A673 (cell line): Measurements from ENCODE around the gene ABHD16B. TPM values are rescaled to one million over a fixed set of nuclear protein-coding genes. Genes with fewer than 3 reads are reported as not detected.

Experiments
- BruUV-seq: library from RNA; stranded (reverse); fragments of 400-500 nt; replicated peaks from 2 replicates; lab custom pipeline; 2021; lab: Mats Ljungman, UMichigan
- CTCF ChIA-PET: fragments of 300-600 bp; sonication (Branson Sonifier 250); formaldehyde crosslinking; loops from one replicate; lab custom pipeline; 2022; ENCODE audit warnings: antibody characterized with exemption; lab: Charles Lee
- POLR2A ChIA-PET: fragments of 300-600 bp; sonication (Branson Sonifier 250); formaldehyde crosslinking; loops from one replicate; lab custom pipeline; 2022; ENCODE audit warnings: antibody characterized with exemption; ENCODE audit not compliant: low non-redundant PET; lab: Charles Lee
- DNase-seq: peaks from one replicate; pipeline ENCODE4 v3.0.0-alpha.2; 2015; ENCODE audit warnings: low spot score
- H3K27ac ChIP-seq: fragments of 200-600 bp; sonication (generic); 2 replicates; pipeline ENCODE4 v1.5.1; 2016; ENCODE audit warnings: mixed run types, low read depth, mild to moderate bottlenecking, mixed read lengths, antibody characterized with exemption, low read length; ENCODE audit not compliant: poor library complexity, severe bottlenecking
- H3K27me3 ChIP-seq: fragments of 200-600 bp; sonication (generic); replicated peaks from 2 replicates; pipeline ENCODE4 v1.6.1; 2017; ENCODE audit warnings: mixed run types, low read depth, mild to moderate bottlenecking, mixed read lengths, antibody characterized with exemption, low read length; ENCODE audit not compliant: insufficient read depth, poor library complexity
- H3K36me3 ChIP-seq: fragments of 200-600 bp; sonication (generic); 2 replicates; pipeline ENCODE4 v1.6.1; 2016; ENCODE audit warnings: mixed run types, mild to moderate bottlenecking, mixed read lengths, antibody characterized with exemption, low read length; ENCODE audit not compliant: insufficient read depth, poor library complexity, severe bottlenecking
- H3K4me1 ChIP-seq: fragments of 200-600 bp; sonication (generic); 2 replicates; pipeline ENCODE4 v1.6.1; 2017; ENCODE audit warnings: mixed run types, mild to moderate bottlenecking, mixed read lengths, antibody characterized with exemption, low read length; ENCODE audit not compliant: insufficient read depth, poor library complexity, severe bottlenecking
- H3K4me3 ChIP-seq: fragments of 200-600 bp; sonication (generic); 2 replicates; pipeline ENCODE4 v1.5.1; 2016; ENCODE audit warnings: low read depth, mixed run types, mild to moderate bottlenecking, mixed read lengths, low read length; ENCODE audit not compliant: poor library complexity, severe bottlenecking
- H3K9me3 ChIP-seq: fragments of 200-600 bp; sonication (generic); 2 replicates; pipeline ENCODE4 v1.6.1; 2016; ENCODE audit warnings: mixed run types, low read depth, mild to moderate bottlenecking, mixed read lengths, antibody characterized with exemption, low read length; ENCODE audit not compliant: poor library complexity, severe bottlenecking
- EZH2 ChIP-seq: fragments of 200-600 bp; sonication (generic); IDR thresholded peaks from 2 replicates; pipeline ENCODE4 v1.6.1; 2017; ENCODE audit warnings: borderline replicate concordance, low read depth, mild to moderate bottlenecking, mixed read lengths, antibody characterized with exemption, low read length; ENCODE audit not compliant: poor library complexity, severe bottlenecking
- intact Hi-C: fragments of 100-400 bp; cut with micrococcal nuclease; formaldehyde crosslinking; loops from one replicate; pipeline ENCODE4 v1.10.0; 2022; ENCODE audit not compliant: unreplicated experiment
- total RNA-seq: library from RNA; stranded (reverse); gene quantifications from 2 replicates; pipeline ENCODE4 v1.2.3, GENCODE V29; 2021
- TF ChIP-seq, protein P1 (sequence below): fragments of 300-800, 200-600 bp; sonication (generic); conservative IDR thresholded peaks from 2 replicates; pipeline ENCODE4 v1.5.1; 2017; ENCODE audit warnings: low read depth, mild to moderate bottlenecking, antibody characterized with exemption, low read length, moderate library complexity, mixed read lengths

ABHD16B gene
- total RNA-seq, 1 experiment from 2014 or later: not detected

DNA sequence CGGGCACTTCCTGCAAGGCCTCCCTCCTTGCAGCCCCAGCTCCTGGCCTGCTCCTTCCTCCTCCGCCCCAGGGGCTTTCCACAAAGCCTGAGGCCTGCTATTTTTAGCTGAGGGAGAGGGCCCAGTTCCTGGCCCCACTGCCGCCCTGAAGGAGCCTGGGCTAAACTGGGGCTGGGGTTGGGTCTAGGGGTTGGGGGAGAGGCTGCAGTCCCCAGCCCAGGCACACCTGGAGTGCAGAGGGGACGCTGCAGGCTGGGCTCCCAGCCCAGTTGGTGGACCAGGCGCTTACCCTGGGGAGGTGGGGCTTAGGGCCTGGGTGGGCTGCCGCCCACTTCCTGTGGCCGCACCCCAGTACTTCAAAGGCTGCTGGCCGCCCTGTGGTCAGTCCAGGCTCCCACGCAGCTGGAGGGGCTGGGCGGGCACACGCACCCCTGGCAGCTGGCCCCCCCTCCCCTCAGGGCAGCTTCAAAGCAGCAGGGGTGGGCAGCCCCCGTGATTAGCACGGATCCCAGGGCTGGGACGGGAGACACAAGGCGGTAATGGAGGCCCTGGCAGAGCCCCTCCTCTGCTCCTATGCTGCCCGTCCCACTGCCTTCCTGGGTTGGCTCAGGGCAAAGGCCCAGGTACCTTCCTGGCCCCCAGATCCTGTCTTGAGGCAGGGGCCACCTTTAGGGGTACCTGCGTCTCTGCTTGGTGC lies 7.1 kb upstream of the ABHD16B start:
- no TSS peak for BruUV-seq
- Histone ChIP-seq H3K27me3 (no peaks in the 10 kb centered on the region), H3K9me3 (no peaks in the 10 kb centered on the region), H3K4me3 (no peak overlapping the region), H3K4me1 (peaks cover 11% of the 10 kb centered on the region), H3K36me3 (no peaks in the 10 kb centered on the region), H3K27ac (no peak overlapping the region)
- intact Hi-C loops: no loop called here
- DNase-seq: no peak
- TF ChIP-seq, protein P1, sequence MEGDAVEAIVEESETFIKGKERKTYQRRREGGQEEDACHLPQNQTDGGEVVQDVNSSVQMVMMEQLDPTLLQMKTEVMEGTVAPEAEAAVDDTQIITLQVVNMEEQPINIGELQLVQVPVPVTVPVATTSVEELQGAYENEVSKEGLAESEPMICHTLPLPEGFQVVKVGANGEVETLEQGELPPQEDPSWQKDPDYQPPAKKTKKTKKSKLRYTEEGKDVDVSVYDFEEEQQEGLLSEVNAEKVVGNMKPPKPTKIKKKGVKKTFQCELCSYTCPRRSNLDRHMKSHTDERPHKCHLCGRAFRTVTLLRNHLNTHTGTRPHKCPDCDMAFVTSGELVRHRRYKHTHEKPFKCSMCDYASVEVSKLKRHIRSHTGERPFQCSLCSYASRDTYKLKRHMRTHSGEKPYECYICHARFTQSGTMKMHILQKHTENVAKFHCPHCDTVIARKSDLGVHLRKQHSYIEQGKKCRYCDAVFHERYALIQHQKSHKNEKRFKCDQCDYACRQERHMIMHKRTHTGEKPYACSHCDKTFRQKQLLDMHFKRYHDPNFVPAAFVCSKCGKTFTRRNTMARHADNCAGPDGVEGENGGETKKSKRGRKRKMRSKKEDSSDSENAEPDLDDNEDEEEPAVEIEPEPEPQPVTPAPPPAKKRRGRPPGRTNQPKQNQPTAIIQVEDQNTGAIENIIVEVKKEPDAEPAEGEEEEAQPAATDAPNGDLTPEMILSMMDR: no peak
- ChIA-PET POLR2A (no interaction called here), CTCF (interaction anchor here (0.6 kb wide), 1 partner anchor 81 kb away, joined by 8 read pairs; no protein-coding TSS in a partner anchor)

DNA sequence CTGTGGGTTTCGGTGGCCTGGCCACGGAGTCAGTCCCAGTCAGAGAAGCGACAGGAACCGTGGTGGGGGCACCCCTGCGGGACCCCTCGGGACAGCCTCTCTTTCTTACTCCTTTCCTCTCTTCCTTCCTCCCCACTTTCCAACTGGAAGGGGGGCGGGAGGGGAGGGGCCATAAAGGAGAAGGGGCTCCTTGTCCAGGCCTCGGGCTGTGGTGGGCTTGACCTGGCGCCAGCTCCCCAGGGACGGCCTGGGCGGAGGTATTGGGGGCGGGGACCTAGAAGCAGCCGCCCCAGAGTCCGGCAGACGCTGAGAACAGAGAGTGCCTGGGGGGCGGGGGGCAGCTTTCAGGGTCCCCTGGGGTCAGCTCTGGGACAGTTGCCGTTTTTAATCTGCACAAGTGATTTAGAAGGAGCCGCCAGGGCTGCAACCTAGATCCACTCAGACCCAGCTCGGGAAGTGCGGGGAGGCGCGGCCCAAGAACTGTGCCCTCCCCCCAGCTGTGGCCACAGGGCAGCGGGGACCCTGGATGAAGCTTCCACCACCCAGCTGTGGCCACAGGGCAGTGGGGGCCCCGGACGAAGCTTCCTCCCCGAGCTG lies 6.4 kb upstream of the ABHD16B start:
- no peak for TF ChIP-seq EZH2
- TF ChIP-seq, protein P1: no peak
- no peaks in the 10 kb centered on the region for H3K9me3 ChIP-seq
- H3K4me1 ChIP-seq: peaks cover 11% of the 10 kb centered on the region
- intact Hi-C loops: no loop called here
- no peak overlapping the region for H3K4me3 ChIP-seq
- H3K36me3 ChIP-seq: no peaks in the 10 kb centered on the region
- ChIA-PET POLR2A (no interaction called here), CTCF (interaction anchor here (0.6 to 1.1 kb wide), 2 partner anchors 82 to 189 kb away, joined by 3 to 8 read pairs; no protein-coding TSS in a partner anchor)
- no peak overlapping the region for H3K27ac ChIP-seq
- H3K27me3 ChIP-seq: no peaks in the 10 kb centered on the region
- no peak for DNase-seq
- BruUV-seq: no TSS peak

DNA sequence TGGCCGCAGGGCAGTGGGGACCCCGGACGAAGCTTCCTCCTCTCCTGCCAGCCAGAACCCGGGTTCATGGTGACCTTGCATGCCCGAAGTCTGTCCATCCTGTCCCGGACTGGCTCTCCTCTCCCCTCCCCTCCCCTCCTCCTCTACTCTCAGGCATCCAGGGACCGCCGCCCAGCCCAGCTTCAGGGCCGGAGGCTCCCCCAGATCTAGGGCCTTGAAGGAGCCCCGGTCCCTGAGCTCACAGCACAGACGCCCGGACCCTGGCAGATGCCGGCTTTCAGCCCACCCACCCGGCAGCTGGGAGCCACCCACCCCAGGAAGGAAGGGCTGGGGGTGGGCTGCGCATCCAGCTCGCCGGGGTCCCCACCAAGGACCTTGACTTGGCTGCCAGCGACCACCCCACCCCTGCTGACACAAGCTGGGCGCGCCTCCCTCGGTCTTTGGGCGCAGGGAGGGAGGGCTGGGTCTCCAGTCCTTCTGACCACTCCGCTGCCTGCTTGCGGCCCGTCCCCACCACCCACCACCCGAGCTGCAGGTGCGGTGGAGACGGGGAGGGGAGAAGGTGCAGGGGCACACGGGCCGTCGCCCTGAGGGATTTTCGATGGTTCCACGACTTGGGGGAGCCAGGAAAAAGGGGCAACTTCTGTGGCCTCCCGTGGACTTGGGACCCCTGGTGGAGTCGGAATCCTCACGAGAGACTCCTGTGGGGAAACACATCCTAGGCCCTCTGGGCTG lies 5.8 kb upstream of the ABHD16B start:
- intact Hi-C loops: no loop called here
- ChIA-PET POLR2A (no interaction called here), CTCF (interaction anchor here (1.1 kb wide), 1 partner anchor 188 kb away, joined by 3 read pairs; no protein-coding TSS in a partner anchor)
- H3K27me3 ChIP-seq: no peaks in the 10 kb centered on the region
- no peak overlapping the region for H3K4me3 ChIP-seq
- H3K9me3 ChIP-seq: no peaks in the 10 kb centered on the region
- TF ChIP-seq EZH2: no peak
- TF ChIP-seq, protein P1: no peak
- peaks cover 11% of the 10 kb centered on the region for H3K4me1 ChIP-seq
- H3K27ac ChIP-seq: no peak overlapping the region
- H3K36me3 ChIP-seq: no peaks in the 10 kb centered on the region
- BruUV-seq: no TSS peak
- no peak for DNase-seq
